NCI-H524 (cell line): ENCODE data around the gene PBX3.
"Not testable (repeated sequence)": the region's sequence is repeated elsewhere in the genome, so short reads cannot be mapped to it uniquely, and the experiment has no call there.

ENCODE experiments used
- DNase-seq, 2 experiments: peaks; one replicate each; lab custom pipeline; 2025; lab: John Stamatoyannopoulos, UW

Gene PBX3

GRCh38 chr9:125776789-125777188 is 29.6 kb downstream of the PBX3 start:
- not testable (repeated sequence) for DNase-seq

GRCh38 chr9:125778538-125779219 is 31.5 kb downstream of the PBX3 start:
- DNase-seq = not testable (repeated sequence)

DNA sequence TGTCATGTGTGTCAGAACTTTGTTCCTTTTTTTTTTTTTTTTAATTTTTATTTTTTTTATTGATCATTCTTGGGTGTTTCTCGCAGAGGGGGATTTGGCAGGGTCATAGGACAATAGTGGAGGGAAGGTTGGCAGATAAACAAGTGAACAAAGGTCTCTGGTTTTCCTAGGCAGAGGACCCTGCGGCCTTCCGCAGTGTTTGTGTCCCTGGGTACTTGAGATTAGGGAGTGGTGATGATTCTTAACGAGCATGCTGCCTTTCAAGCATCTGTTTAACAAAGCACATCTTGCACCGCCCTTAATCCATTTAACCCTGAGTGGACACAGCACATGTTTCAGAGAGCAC is 32.0 kb downstream of the PBX3 start:
- not testable (repeated sequence) for DNase-seq

GRCh38 chr9:125782718-125783117 is 35.5 kb downstream of the PBX3 start:
- DNase-seq = no peak

DNA sequence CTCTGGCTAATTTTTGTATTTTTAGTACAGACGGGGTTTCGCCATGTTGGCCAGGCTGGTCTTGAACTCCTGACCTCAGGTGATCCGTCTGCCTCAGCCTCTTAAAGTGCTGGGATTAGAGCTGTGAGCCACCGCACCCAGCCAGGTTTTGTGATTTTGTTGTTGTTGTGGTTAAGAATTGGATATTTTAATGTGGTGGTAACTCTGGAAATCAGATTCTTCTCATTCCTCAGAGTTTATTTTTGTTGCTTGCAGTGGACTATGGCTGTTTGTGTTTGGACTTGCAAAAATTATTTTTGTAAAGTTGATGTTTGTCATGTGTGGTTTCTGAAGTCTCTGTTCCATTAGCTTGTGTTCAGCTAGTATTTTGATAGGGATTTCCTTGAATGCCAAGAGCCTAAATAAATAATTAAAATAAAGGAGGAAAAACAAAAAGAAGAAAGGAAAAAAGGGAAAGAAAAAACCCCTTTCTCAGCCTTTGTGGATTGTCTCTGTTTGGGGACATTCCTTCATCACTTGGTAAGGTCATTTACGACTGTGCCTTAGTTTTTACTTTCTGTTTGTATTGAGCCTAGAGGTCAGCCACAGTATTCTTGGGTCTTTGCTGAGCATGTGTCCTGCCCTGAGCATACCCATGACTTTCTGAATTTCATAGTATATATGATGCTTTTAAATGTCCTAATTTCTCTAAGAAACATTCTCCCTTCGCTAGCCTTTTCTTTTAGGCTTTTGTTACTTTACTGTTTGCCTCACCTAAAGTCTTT is 37.3 kb downstream of the PBX3 start:
- no peak for DNase-seq

- no peak for DNase-seq
These were observed 38.1 kb downstream of the PBX3 start for GRCh38 chr9:125785248-125785751.

GRCh38 chr9:125787715-125788114 is 40.5 kb downstream of the PBX3 start:
- no peak for DNase-seq

DNA sequence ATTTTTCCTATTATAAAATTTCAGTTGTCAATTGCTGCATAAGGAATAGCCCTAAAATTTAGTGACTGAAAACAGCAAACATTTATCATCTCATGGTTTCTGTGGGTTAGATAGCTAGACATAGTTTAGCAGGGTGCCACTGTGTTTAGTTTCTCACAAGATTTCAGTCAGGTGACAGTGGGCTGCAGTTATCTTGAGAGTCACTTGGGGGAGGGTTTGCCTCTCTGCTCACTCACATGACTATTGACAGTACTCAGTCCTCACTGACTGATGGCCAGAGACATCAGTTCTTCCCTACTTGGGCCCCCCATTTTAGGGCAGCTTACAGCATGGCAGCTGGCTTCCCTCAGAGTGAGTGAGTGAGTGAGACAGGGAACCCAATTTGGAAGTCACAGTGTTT is 42.0 kb downstream of the PBX3 start:
- DNase-seq = peak in 1 of 2 experiments; percentile 60

- no peak for DNase-seq
These were observed 47.5 kb downstream of the PBX3 start for GRCh38 chr9:125794708-125795107.

GRCh38 chr9:125795970-125796596 is 48.9 kb downstream of the PBX3 start:
- no peak for DNase-seq

DNA sequence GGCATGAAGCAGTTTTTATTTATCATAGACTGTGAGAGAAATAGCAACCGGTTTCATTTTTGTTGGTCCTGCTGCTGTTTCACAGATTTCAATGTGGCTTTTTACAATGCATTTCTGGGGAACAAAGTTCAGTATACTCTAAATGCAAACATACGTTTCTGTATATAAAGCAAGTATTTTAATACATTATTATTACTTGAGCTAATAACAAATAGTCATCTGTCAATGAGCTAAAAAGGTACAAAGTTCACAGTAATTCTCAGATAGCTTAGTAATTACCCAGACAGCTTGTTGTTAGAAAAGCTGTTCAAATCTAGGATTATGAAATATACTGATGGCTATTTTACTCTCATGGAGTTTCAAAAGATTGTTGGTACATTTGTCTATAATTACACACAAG is 50.8 kb downstream of the PBX3 start:
- DNase-seq = peak in 1 of 2 experiments; percentile 19

DNA sequence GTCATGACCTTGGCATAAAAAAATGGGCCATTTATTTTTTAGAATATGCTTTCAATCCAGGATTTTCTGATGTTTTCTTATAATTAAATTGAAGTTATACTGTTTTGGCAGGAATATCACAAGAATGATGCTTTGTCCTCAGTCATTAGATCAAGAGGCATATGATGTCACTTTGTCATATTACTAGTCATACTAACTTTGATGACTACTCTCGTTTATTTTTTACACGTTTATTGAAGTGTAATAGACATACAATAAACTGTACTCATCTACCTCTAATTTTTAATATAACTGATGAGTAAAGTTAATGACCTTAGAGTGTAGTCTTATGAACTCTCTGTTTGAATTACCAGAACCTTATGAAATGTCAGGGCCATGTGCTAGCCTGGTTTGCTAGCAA is 56.4 kb downstream of the PBX3 start:
- DNase-seq = no peak

GRCh38 chr9:125805057-125805456 is 57.9 kb downstream of the PBX3 start:
- DNase-seq = no peak

- DNase-seq = no peak
These were observed 58.4 kb downstream of the PBX3 start for GRCh38 chr9:125805586-125805985.

DNA sequence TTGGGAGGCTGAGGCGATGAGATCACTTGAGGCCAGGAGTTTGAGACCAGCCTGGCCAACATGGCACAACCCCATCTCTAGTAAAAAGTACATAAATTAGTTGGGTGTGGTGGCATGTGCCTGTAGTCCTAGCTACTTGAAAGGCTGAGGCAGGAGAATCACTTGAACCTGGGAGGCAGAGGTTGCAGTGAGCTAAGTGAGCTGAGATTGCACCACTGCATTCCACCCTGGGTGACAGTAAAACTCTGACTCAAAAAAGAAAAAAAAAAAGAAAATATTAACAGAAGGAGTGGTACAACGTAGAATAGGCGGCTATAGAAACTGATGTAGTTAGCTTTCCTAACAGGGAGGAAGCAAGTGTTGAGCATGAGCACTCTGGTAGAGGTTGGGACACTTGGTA is 59.9 kb downstream of the PBX3 start:
- no peak for DNase-seq

DNA sequence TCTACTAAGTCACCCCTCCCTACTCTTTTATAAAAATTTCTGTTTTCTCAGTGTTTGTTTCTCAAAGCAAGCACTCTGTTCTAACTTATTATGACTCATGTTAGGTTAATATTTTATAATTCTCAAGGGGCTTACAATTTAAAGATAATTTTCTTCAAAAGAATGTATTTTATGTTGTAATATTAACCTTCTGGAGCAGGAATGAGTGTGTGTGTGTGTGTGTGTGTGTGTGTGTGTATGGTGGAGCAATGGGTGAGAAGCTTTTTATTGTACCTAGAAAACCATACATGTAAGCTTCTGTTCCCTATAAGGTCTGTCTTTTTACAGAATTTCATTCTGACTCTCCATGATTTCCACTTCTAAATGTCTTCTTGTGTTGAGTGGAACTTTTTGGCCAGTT is 63.0 kb downstream of the PBX3 start:
- no peak for DNase-seq

DNA sequence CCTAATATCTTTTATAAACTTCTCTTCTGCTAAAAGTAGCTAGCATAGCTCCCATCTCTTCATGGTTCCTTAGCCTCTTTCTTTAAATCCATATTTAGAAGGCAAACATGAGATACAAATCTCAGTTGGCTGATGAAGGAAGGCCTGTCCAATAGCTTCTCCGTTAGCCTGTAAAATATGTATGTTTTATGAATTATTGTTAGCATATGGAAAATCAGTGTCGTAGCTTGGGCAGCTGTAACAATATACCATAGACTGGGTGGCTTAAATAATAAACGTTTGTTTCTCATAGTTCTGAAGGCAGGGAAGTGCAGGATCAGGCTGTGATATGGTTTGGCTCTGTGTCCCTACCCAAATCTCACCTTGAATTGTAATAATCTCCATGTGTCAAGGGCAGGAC is 63.8 kb downstream of the PBX3 start:
- no peak for DNase-seq

- DNase-seq = no peak
These were observed 65.2 kb downstream of the PBX3 start for GRCh38 chr9:125812403-125812802.

GRCh38 chr9:125815568-125815967 is 68.4 kb downstream of the PBX3 start:
- no peak for DNase-seq

DNA sequence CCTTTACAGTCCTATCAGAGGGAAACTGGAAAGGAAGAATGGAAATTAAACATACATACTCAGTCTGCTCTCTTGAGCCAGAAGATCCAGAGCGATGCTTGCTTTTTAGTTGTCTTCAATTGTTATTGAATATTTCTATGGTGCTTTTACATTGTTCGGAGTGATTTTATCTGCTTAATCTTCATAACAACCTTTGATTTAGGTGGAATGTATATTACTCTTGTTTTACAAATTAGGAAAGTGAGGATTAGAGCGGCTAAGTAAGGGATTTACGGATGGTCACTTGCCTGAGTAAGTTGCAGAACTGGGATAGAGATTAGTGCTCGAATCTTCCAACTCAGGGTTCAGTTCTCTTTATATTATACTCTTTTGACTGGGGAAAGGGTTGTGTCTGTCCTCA is 69.1 kb downstream of the PBX3 start:
- peak in 1 of 2 experiments; percentile 34 for DNase-seq

- peak in 1 of 2 experiments; percentile 53 for DNase-seq
These were observed 73.1 kb downstream of the PBX3 start for GRCh38 chr9:125820100-125820804.

DNA sequence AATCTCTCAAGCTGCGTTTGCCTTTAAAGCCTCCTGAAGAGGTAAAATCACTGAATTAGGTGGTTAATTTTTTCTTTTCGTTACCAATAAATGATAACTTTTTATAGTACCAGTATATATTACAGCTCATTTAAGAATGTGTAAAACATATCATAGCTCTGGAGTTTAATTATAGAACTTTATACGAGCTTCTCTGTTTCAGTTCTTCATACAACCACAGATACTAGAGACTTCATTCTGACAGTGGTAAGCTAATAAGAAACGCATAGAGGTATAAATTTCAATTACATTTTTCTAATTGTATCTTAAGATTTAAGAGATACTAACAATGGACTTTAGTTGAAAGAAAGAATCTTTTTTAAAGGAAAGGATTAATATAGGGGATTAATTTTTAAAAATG is 73.9 kb downstream of the PBX3 start:
- no peak for DNase-seq
